Thoracic aorta (tissue), 2 donors: ENCODE data around the gene SURF2. TPM values are rescaled to one million over a fixed set of nuclear protein-coding genes. Genes with fewer than 3 reads are reported as not detected.
A peak's percentile ranks its signal among the peaks of the same experiment; 100 is the strongest.
"Not testable (repeated sequence)": the region's sequence is repeated elsewhere in the genome, so short reads cannot be mapped to it uniquely, and the experiment has no call there.

Experiments
- ATAC-seq: fragments of 150-250 bp; one replicate; pipeline ENCODE4 v1.8.0; 2017; ENCODE audit warnings: low read depth; ENCODE audit not compliant: insufficient number of reproducible peaks, low FRiP score
- DNase-seq: peaks from one replicate; pipeline ENCODE4 v3.0.0-alpha.2; 2020; ENCODE audit warnings: low spot score
- H3K27ac ChIP-seq, 2 donors: fragments of 200-600 bp; sonication (generic); 1 replicate in 1 of 2; 2 replicates in 1 of 2; pipeline ENCODE4 v1.5.1; 2016; ENCODE audit warnings: mild to moderate bottlenecking in 2 of 2, moderate library complexity in 2 of 2
- H3K27me3 ChIP-seq: fragments of 200-600 bp; sonication (generic); replicated peaks from 2 replicates; pipeline ENCODE4 v1.6.0; 2016; ENCODE audit warnings: mild to moderate bottlenecking; ENCODE audit not compliant: insufficient read depth
- H3K36me3 ChIP-seq: fragments of 200-600 bp; sonication (generic); one replicate; pipeline ENCODE4 v1.5.1; 2016
- H3K4me1 ChIP-seq, 2 donors: fragments of 200-600 bp; sonication (generic); 1 replicate in 1 of 2; 2 replicates in 1 of 2; pipeline versions ENCODE4 v1.5.1 to v1.6.0; 2016; ENCODE audit warnings: low read depth in 2 of 2, mild to moderate bottlenecking in 1 of 2; ENCODE audit not compliant: control insufficient read depth in 1 of 2
- H3K4me3 ChIP-seq: fragments of 200-600 bp; sonication (generic); 2 replicates; pipeline ENCODE4 v1.5.1; 2016; ENCODE audit warnings: mild to moderate bottlenecking
- H3K9me3 ChIP-seq: fragments of 200-600 bp; sonication (generic); 2 replicates; pipeline ENCODE4 v1.5.1; 2016
- total RNA-seq, 2 donors: library from RNA; depleted of rRNA; stranded (reverse); fragments of >200 nt; gene quantifications; one replicate each; pipeline versions ENCODE4 v1.1.0 to v1.2.3, GENCODE V29; 2016
- TF ChIP-seq, protein P1 (sequence below): fragments of 200-600 bp; sonication (generic); IDR thresholded peaks from one replicate; pipeline ENCODE4 v1.5.1; 2019; ENCODE audit warnings: antibody characterized with exemption

Gene SURF2
- total RNA-seq, 2 donors from 2014 or later, result 7.0 to 13.3 TPM

DNA sequence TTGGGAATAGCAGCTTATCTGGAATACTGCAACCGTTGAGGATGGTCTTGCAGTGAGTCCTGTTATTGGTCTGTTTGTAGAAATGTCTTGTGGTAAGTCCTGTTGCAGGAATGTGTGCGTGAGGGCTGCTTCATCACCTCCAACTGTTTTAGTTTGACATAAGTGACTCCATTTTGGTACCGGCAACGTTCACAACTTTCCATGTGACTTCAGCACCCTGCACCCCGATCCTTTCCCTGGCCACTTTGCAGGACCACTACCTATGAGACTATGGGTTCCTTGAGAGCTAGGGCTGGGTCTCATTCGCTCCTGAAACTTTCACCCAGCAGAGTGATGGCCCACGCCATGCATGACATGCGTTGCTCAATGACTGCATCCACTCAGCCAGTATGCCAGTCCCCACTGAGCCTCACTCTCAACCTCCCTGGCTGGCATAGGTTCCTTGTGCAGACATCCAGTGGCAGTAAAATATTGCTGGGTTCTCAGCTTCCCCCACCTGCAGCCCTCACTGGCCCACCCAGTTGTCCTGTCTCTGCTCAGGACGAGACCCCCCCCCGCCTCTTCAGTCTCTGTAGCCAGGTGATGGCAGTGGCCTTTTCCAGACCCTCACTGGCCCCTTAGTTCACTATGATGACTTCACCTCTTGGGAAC, 28.4 kb upstream of the SURF2 start:
- H3K36me3 ChIP-seq, result peaks cover 25% of the 10 kb centered on the region
- DNase-seq, result no peak
- H3K4me3 ChIP-seq, result no peak overlapping the region

DNA sequence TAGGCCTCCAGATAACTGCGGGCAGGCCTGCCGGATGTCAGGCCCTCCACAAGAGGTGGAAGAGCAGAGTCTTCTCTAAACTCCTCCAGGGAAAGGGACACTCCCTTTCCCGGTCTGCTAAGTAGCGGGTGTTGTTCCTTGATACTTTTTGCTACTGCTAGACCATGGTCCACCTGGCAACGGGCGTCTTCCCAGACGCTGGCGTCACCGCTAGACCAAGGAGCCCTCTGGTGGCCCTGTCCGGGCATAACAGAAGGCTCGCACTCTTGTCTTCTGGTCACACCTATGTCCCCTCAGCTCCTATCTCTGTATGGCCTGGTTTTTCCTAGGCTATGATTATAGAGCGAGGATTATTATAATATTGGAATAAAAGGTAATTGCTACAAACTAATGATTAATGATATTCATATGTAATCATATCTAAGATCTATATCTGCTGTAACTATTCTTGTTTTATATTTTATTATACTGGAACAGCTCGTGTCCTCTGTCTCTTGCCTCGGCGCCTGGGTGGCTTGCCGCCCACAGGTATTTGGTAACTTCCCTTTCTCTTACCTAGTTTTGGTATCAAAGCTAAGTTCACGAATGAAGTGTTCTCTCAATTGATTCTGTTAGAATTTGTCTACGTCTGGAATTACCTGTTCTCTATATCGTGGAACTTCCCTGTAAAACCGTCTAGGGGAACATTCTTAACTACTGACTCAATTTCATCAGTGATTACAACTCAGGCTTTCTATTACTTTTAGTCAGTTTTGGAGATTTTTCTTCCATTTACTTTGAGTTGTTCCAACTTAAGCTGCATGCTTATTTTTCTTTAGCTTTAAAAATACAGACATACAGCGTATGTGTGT, 26.8 kb upstream of the SURF2 start:
- ATAC-seq, H3K27me3 ChIP-seq, H3K27ac ChIP-seq, DNase-seq, H3K4me3 ChIP-seq, H3K9me3 ChIP-seq: not testable (repeated sequence)
- H3K36me3 ChIP-seq, result peaks cover 40% of the 10 kb centered on the region
- H3K4me1 ChIP-seq, result peaks cover 4 to 11% of the 10 kb centered on the region in 2 donors
- TF ChIP-seq, protein P1, sequence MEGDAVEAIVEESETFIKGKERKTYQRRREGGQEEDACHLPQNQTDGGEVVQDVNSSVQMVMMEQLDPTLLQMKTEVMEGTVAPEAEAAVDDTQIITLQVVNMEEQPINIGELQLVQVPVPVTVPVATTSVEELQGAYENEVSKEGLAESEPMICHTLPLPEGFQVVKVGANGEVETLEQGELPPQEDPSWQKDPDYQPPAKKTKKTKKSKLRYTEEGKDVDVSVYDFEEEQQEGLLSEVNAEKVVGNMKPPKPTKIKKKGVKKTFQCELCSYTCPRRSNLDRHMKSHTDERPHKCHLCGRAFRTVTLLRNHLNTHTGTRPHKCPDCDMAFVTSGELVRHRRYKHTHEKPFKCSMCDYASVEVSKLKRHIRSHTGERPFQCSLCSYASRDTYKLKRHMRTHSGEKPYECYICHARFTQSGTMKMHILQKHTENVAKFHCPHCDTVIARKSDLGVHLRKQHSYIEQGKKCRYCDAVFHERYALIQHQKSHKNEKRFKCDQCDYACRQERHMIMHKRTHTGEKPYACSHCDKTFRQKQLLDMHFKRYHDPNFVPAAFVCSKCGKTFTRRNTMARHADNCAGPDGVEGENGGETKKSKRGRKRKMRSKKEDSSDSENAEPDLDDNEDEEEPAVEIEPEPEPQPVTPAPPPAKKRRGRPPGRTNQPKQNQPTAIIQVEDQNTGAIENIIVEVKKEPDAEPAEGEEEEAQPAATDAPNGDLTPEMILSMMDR, result peak; percentile 35

More for the DNA sequence above, 28.4 kb upstream of the SURF2 start:
- no peak for ATAC-seq
- Histone ChIP-seq H3K4me1 (no peaks in the 10 kb centered on the region), H3K27ac (no peak overlapping the region), H3K27me3 (no peaks in the 10 kb centered on the region), H3K9me3 (no peaks in the 10 kb centered on the region)
- TF ChIP-seq, protein P1, result no peak

DNA sequence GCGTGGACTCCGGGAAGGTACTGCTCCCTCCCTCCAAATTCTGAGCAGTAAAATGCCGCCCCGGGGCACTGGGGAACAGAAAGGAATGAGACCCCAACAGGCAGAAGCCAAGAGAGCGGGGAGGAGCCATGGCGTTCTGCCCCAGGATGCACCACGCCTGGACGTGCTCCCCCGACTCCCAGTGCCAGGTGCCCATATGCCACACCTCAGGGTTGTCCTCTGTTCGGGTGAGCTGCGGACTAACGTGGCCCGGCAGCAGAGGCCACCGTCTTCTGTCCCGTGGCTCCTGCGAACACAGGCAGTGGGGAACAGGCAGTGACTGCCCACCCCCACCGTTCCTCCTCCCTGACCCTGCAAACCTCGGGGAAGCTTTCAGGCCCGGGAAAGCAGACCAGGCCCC, 25.1 kb upstream of the SURF2 start:
- Histone ChIP-seq H3K9me3 (no peaks in the 10 kb centered on the region), H3K27ac (no peak overlapping the region), H3K27me3 (no peaks in the 10 kb centered on the region), H3K4me3 (no peak overlapping the region), H3K36me3 (peaks cover 40% of the 10 kb centered on the region), H3K4me1 (peaks cover 13 to 22% of the 10 kb centered on the region in 2 donors)
- TF ChIP-seq, protein P1, result no peak
- ATAC-seq, result no peak
- DNase-seq, result no peak

DNA sequence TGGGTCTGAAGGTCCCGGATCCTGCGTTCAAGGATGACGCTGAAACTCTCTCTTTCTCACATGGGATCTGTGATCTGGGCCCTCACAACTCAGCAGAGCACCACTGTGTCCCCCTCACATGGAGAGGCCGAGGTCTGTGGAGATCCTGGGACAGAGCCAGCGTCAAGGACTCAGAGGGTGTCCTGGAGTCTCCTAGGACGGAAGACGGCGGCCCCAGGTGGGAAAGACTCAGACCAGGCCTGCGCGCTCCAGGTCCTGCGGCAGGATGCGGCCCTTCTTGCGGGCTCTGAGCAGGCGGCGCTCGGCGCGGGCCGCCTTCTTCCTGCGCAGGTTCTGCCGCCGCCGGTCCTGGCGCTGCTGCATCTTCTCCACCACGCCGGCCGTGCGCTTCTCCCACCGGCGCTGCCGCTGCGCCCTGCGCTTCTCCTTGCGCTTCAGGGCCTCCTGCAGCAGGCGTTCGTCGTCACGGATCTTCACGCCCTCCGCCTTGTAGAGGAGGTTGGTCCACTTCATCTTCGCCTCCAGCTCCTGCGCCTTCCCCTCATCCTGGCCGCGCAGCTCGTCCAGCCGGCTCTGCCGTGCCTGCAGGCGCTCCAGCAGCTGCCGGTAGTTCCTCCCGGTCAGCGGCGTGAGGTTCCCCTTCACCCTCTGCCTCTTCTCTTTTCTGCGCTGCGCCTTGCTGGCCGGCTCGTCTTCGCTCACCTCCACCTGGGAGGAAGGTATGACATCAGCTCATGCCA, 24.5 kb upstream of the SURF2 start:
- TF ChIP-seq, protein P1, result no peak
- DNase-seq (no peak), ATAC-seq (no peak)
- peaks cover 18 to 28% of the 10 kb centered on the region in 2 donors for H3K4me1 ChIP-seq
- no peaks in the 10 kb centered on the region for H3K9me3 ChIP-seq
- H3K27me3 ChIP-seq, result no peaks in the 10 kb centered on the region
- peaks cover 40% of the 10 kb centered on the region for H3K36me3 ChIP-seq
- no peak overlapping the region for H3K4me3 ChIP-seq
- H3K27ac ChIP-seq, result no peak overlapping the region

DNA sequence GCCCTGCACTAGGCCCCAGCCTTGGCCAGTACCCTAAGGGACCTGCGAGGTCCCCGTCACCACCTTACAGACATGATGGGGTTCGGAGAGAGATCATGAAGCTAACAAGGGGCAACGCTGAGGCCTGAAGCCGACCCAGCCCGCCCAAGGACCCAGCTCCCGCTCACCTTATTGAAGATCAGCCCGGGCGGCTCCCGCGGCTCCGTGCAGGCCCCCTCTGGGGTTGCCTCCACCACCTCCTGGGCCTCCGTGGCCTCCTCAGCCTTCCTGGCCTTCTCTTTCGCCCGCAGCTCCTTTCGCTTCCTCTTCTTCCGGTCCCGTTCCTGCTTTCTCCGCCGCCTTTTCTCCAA, 24.0 kb upstream of the SURF2 start:
- no peaks in the 10 kb centered on the region for H3K9me3 ChIP-seq
- no peak for DNase-seq

More for the DNA sequence above, 24.0 kb upstream of the SURF2 start:
- Histone ChIP-seq H3K36me3 (peaks cover 40% of the 10 kb centered on the region), H3K27ac (no peak overlapping the region), H3K4me3 (no peak overlapping the region), H3K27me3 (no peaks in the 10 kb centered on the region), H3K4me1 (peaks cover 18 to 28% of the 10 kb centered on the region in 2 donors)
- no peak for ATAC-seq
- TF ChIP-seq, protein P1, result no peak
